Immature natural killer cell (primary cell): ENCODE results near the gene MEAK7. TPM values are rescaled to one million over a fixed set of nuclear protein-coding genes. Genes with fewer than 3 reads are reported as not detected.

ENCODE experiments used
- DNase-seq, 3 donors: peaks; one replicate each; pipeline ENCODE4 v3.0.0; 2022; ENCODE audit warnings: mixed read lengths in 1 of 3
- H3K27ac Mint-ChIP-seq, 6 donors: one replicate each; pipeline ENCODE4 v1.8.0; 2020; ENCODE audit warnings: mixed read lengths in 6 of 6, mild to moderate bottlenecking in 5 of 6, inconsistent platforms in 4 of 6, moderate library complexity in 3 of 6
- H3K27me3 Mint-ChIP-seq, 3 donors: one replicate each; pipeline ENCODE4 v1.8.0; 2020 to 2021; ENCODE audit warnings: low read depth in 3 of 3, mild to moderate bottlenecking in 3 of 3, mixed read lengths in 3 of 3, moderate library complexity in 3 of 3, inconsistent platforms in 1 of 3
- H3K36me3 Mint-ChIP-seq, 3 donors: one replicate each; pipeline ENCODE4 v1.8.0; 2020; ENCODE audit warnings: mixed read lengths in 3 of 3, inconsistent platforms in 2 of 3, mild to moderate bottlenecking in 2 of 3
- H3K4me1 Mint-ChIP-seq, 2 donors: one replicate each; pipeline ENCODE4 v1.8.0; 2020; ENCODE audit warnings: inconsistent platforms in 2 of 2, mild to moderate bottlenecking in 2 of 2, mixed read lengths in 2 of 2, moderate library complexity in 1 of 2
- H3K4me3 Mint-ChIP-seq, 5 donors: one replicate each; pipeline ENCODE4 v1.8.0; 2020; ENCODE audit warnings: mild to moderate bottlenecking in 5 of 5, mixed read lengths in 5 of 5, inconsistent platforms in 3 of 5, moderate library complexity in 3 of 5
- H3K9me3 Mint-ChIP-seq, 6 donors: one replicate each; pipeline ENCODE4 v1.8.0; 2020; ENCODE audit warnings: mild to moderate bottlenecking in 6 of 6, mixed read lengths in 6 of 6, inconsistent platforms in 4 of 6, moderate library complexity in 3 of 6
- polyA plus RNA-seq, 3 donors: library from polyadenylated mRNA; unstranded; fragments of 300-500 nt; fragmentation: Illumina TruSeq; gene quantifications; one replicate each; pipeline ENCODE4 v1.2.3, GENCODE V29; 2021

The MEAK7 gene
- polyA plus RNA-seq, 3 donors from 2014 or later: 3.0 to 5.2 (median 5.1) TPM

DNA sequence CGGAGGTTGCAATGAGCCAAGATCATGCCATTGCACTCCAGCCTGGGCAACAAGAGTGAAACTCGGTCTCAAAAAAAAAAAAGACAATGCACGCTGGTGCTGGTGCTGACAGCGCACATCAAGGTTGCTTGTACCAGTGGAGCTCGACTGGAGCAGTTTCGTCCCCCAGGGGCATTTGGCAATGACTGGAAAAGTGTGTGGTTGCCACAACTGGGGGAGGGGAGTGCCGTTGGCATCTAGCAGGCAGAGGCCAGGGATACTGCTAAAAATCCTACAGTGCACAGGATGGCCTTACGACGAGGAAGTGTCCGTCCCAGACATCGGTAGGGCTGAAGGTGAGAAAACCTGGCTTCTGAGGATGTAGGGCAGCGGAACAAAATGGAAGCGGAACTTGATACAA, 2.4 kb downstream of the MEAK7 start:
- Mint-ChIP-seq H3K27me3 (peaks cover 0 to 6% (median 0%) of the 10 kb centered on the region in 3 donors), H3K4me3 (no peak overlapping the region), H3K27ac (no peak overlapping the region), H3K36me3 (peaks cover 6 to 18% (median 8%) of the 10 kb centered on the region in 3 donors), H3K4me1 (peaks cover 7 to 27% of the 10 kb centered on the region in 2 donors), H3K9me3 (no peaks in the 10 kb centered on the region)
- no peak for DNase-seq

DNA sequence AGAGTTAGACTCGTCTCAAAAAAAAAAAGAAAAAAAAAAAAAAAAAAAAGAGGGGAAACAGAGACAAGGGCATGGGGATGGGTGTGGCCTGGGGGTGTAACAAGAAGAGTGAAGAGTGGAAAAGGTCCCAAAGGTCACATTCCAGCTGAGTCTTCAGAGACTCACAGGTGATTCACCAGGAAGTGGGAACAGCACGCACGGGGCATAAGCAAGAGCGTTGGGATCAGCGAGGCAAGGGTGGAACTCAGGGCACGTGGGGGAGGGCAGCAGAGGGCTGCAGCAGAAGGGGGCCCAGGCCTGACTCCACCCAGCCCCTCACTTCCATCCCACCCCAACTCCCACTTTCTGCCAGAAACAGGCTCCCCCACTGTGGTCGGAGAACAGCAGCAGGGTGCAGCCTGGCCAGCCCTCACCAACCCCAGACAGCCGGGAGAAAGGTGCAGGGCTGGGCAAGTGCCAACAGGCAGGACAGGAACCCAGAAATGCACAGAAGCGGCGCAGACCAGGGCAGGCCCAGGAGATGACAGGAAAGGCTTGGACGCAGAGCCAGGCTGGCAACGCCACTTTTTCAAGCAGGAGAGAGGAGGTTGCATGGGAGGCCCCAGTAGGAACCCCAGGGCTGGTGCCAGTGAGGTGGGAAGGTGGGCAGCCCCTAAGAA, 3.3 kb downstream of the MEAK7 start:
- Mint-ChIP-seq H3K27me3 (peaks cover 0 to 5% (median 0%) of the 10 kb centered on the region in 3 donors), H3K4me1 (peaks cover 7 to 23% of the 10 kb centered on the region in 2 donors), H3K27ac (no peak overlapping the region), H3K9me3 (no peaks in the 10 kb centered on the region), H3K4me3 (no peak overlapping the region), H3K36me3 (peaks cover 13 to 24% (median 14%) of the 10 kb centered on the region in 3 donors)
- DNase-seq: no peak

DNA sequence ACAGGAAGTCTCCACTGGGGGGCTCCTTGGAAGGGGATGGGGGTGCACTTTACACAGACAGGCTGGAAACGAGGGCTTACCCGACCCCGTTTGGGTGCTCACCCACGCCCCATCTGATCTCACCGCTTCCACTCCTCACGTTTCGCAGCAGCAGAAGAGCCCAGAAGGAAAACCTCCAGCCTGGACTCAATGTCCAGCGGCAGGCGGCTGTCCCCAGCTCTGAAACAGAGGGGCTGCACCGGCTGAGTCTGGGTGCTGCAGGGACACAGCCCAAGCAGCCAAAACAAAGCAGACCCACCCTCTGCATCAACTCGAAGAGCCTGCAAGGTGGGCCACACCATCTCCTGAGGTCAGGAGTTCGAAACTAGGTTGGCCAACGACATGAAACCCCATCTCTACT, 3.9 kb downstream of the MEAK7 start:
- Mint-ChIP-seq H3K9me3 (no peaks in the 10 kb centered on the region), H3K27ac (no peak overlapping the region), H3K27me3 (peaks cover 0 to 5% (median 0%) of the 10 kb centered on the region in 3 donors), H3K36me3 (peaks cover 18 to 30% (median 19%) of the 10 kb centered on the region in 3 donors), H3K4me1 (peaks cover 4 to 17% of the 10 kb centered on the region in 2 donors), H3K4me3 (no peak overlapping the region)
- no peak for DNase-seq

DNA sequence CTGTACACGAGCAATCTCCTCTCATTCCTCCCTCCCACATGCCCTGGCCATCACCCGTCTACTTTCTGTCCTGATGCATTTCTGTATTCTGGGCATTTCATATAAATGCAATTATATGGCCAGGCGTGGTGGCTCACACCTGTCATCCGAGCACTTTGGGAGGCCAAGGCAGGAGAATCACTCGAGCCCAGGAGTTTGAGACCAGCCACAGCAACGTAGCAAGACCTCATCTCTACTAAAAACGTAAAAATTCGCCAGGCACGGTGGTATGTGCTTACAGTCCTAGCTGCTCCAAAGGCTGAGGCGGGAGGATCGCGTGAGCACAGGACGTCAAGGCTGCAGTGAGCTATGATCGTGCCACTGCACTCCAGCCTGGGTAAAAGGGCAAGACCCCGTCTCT, 4.8 kb downstream of the MEAK7 start:
- peaks cover 23 to 35% (median 26%) of the 10 kb centered on the region in 3 donors for H3K36me3 Mint-ChIP-seq
- H3K27ac Mint-ChIP-seq: no peak overlapping the region
- DNase-seq: no peak
- peaks cover 0 to 8% of the 10 kb centered on the region in 2 donors for H3K4me1 Mint-ChIP-seq
- H3K27me3 Mint-ChIP-seq: peaks cover 0 to 4% (median 0%) of the 10 kb centered on the region in 3 donors
- no peak overlapping the region for H3K4me3 Mint-ChIP-seq
- H3K9me3 Mint-ChIP-seq: no peaks in the 10 kb centered on the region

DNA sequence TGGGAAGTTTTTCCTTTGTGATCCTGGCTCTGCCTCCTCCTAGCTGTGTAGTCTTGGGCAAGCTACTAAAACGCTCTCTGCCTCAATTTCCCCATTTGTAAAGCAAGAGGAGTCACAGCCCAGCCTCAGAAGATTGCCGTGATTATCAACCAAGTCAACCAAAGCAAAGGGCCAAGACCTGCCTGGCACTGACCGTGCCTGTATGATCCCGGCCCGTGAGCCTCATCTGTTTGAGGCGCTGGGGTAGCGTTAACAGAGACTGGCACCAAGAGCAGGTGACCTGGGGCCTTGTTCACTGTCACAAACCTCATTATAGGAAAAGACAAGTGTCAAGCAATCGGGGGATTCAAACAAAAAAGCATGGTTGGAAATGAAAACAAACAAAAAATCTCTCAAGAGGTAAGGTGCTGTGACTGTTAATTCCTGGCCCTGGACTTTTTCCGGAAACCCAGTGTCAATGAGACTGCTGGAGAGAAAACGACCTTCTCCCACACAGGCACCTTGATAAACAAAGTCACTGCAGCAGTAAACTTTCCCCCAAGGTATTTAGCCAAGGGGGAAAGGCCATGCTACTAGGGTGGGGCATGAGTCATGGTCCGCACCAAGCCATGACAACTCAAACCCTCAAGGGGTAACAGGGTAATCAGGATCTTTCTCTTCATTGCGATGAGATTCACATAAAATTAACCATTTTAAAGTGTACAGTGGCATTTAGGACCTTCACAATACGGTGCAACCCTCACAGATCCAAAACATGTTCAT, 5.4 kb downstream of the MEAK7 start:
- Mint-ChIP-seq H3K4me1 (peaks cover 0 to 4% of the 10 kb centered on the region in 2 donors), H3K27ac (no peak overlapping the region), H3K9me3 (no peaks in the 10 kb centered on the region), H3K36me3 (peaks cover 28 to 39% (median 32%) of the 10 kb centered on the region in 3 donors), H3K4me3 (no peak overlapping the region), H3K27me3 (peaks cover 0 to 2% (median 0%) of the 10 kb centered on the region in 3 donors)
- no peak for DNase-seq

DNA sequence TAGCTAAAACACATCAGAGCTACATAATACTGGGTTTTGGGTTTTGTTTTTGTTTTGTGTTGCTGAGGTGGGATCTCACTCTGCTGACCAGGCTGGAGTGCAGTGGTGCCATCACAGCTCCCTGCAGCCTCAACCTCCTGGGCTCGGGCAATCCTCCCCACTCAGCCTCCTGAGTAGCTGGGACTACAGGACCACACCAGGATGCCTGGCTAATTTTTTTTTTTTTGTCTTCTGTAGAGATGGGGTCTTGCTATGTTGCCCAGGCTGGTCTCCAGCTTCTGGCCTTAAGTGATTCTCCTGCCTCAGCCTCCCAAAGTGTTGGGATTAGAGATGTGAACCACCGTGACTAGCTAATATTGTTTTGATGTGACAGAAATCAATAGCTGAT, 6.2 kb downstream of the MEAK7 start:
- DNase-seq: no peak
- peaks cover 0 to 2% (median 0%) of the 10 kb centered on the region in 6 donors for H3K9me3 Mint-ChIP-seq

DNA sequence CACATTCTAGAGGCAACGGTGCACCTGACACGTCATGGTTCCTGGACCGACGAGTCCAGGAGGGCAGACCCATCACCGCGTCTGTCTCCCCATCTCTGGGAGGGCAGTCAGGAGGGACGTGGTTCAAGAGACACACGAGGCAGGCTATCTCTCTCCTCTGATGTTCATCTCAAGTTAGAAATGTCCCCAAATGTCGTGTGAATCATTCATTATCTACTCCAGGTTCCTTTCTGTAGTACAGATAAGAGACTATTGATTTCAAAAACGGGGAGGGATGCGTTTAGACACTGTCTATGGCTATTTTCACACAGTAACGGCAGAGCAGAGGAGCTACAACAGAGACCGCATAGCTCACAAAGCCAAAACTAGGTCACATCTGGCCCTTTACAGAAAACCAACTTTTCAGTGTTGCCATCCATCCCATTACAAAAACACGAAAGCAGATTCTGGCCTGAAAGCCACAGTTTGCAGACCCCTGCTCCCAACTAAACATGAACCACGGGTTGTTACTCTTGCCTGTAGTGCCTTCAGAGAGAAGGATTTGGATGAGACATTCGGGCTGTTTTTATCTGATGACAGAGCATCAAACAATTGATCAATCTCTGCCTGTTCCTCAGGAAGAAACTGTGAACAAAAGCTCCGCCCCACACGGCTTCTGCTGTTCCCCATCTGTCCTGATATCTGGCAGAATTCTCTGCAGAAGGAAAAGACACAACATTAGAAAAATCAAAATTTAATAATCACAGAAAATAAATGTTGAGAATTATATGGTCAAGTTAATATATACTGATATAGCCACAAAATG, 6.8 kb downstream of the MEAK7 start:
- Mint-ChIP-seq H3K9me3 (peaks cover 0 to 6% (median 0%) of the 10 kb centered on the region in 6 donors), H3K36me3 (peaks cover 34 to 48% (median 44%) of the 10 kb centered on the region in 3 donors), H3K4me1 (no peaks in the 10 kb centered on the region), H3K4me3 (no peak overlapping the region), H3K27ac (no peak overlapping the region), H3K27me3 (no peaks in the 10 kb centered on the region)
- DNase-seq: no peak

More for the DNA sequence above, 6.2 kb downstream of the MEAK7 start:
- no peaks in the 10 kb centered on the region for H3K27me3 Mint-ChIP-seq
- no peak overlapping the region for H3K27ac Mint-ChIP-seq
- no peaks in the 10 kb centered on the region for H3K4me1 Mint-ChIP-seq
- H3K4me3 Mint-ChIP-seq: no peak overlapping the region
- peaks cover 29 to 44% (median 39%) of the 10 kb centered on the region in 3 donors for H3K36me3 Mint-ChIP-seq

DNA sequence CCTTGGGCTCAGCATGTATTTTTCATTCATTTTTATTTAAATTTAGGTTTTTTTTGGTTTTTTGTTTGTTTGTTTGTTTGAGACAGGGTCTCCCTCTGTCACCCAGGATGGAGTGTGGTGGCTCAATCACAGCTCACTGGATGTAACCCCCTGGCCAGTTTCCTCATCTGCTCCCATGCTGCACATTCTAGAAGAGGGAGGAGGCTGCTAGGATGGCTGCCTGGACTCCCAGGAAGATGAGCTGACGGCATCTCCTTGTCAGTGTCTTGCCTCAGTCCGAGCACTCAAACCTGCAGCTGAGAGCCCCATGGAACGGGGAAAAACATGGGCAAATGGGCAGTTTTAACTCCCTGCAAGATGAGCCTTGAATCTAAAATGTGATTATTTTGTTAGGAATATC, 7.5 kb downstream of the MEAK7 start:
- Mint-ChIP-seq H3K27me3 (no peaks in the 10 kb centered on the region), H3K9me3 (peaks cover 0 to 6% (median 0%) of the 10 kb centered on the region in 6 donors), H3K27ac (no peak overlapping the region), H3K4me3 (no peak overlapping the region), H3K4me1 (no peaks in the 10 kb centered on the region), H3K36me3 (peaks cover 34 to 48% (median 44%) of the 10 kb centered on the region in 3 donors)
- no peak for DNase-seq

DNA sequence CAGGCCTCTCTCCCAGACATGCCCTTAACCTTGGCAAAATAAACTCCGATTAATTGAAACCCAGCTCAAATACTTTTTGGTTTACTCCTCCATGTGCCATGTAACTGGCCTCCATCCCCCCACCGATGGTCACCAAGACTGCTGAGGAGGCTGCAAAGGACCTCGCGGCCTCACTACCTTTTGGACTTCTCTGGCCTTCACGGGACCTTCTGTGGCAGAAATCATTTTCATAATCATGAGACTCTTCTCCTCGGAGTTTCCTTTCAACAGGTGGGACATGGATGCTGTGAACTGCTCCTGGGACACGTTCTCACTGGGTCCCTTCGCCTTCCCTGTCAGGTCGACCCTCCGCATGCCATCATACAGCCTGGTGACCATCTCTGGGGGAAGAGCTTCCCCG, 9.0 kb downstream of the MEAK7 start:
- Mint-ChIP-seq H3K36me3 (peaks cover 38 to 53% (median 49%) of the 10 kb centered on the region in 3 donors), H3K4me3 (no peak overlapping the region), H3K9me3 (peaks cover 0 to 6% (median 0%) of the 10 kb centered on the region in 6 donors), H3K27me3 (no peaks in the 10 kb centered on the region), H3K4me1 (no peaks in the 10 kb centered on the region), H3K27ac (no peak overlapping the region)
- DNase-seq: no peak

DNA sequence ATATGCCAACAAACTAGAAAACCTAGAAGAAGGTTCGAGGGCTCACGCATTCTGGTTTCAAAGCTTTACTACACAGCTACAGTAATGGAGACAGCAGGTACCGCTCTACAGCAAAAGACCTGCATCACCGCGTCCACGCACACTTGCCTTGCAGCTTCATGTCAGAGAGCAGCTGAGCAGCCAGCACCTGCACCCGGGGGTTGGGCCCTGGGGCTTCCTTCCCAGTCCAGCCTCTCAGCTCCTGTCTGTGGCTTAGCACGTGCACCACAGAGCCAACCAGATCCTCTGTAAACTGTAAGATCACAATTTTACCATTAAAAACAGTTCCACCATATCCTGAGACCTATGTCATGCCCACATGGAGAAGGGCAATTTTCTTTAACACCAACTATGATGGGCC, 15.3 kb downstream of the MEAK7 start:
- Mint-ChIP-seq H3K4me3 (no peak overlapping the region), H3K9me3 (peaks cover 0 to 6% (median 0%) of the 10 kb centered on the region in 6 donors), H3K27ac (no peak overlapping the region), H3K27me3 (peaks cover 0 to 2% (median 0%) of the 10 kb centered on the region in 3 donors), H3K36me3 (peaks cover 18 to 33% (median 31%) of the 10 kb centered on the region in 3 donors), H3K4me1 (no peaks in the 10 kb centered on the region)
- DNase-seq: no peak

DNA sequence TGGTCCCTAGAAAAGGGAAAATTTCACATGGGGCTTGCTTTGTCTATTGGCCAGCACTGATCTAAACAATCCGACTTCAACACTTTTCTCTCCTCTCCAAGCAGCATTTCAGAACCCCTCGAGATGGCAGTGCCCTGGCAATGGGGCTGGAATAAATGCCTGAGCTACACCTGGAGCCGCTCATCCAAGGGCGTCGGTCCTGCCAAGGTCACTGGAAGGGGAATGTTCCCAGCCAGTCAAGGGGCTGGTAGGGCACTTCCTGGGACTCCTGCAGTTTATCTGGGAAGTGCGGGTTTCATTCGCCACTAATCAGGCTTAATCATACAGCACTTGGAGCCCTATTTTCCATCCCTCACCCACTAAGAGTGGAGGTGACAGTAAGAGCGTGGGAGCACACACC, 17.1 kb downstream of the MEAK7 start:
- H3K27ac Mint-ChIP-seq: no peak overlapping the region

DNA sequence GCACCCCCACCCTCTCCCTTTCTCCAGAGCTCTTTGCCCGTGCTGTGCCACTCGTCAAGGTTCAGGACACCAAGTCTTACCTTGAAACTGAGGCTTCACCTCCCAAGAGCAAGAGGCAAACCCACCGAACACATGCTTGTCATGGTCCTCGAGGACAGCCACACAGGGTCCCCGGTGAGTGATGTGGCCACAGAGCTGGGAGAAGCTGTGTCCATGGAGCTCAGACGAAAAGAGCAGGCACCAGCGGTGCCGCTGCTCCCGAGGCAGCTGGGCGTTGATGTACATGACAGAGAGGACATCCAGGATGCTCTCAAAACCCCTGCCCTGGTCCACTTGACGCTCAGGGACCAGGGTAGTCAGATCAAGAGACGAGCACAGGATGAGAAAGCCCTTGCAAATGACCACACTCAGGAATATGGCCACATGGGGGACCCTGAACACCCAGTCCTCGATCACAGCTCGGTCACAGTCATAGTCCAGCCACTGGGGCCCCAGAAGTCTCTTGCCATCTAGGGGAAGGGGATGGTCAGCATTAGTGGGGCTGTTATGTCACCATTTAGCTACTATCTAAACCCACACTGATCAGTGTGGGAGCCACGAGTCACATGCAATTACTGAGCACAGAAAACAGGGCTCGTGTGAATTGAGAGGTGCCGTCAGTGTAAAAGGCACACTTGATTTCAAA, 17.8 kb downstream of the MEAK7 start:
- Mint-ChIP-seq H3K27me3 (peaks cover 0 to 3% (median 0%) of the 10 kb centered on the region in 3 donors), H3K36me3 (peaks cover 17 to 27% (median 22%) of the 10 kb centered on the region in 3 donors), H3K9me3 (no peaks in the 10 kb centered on the region), H3K4me3 (no peak overlapping the region), H3K4me1 (no peaks in the 10 kb centered on the region), H3K27ac (no peak overlapping the region)
- DNase-seq: no peak

More for the DNA sequence above, 17.1 kb downstream of the MEAK7 start:
- no peaks in the 10 kb centered on the region for H3K9me3 Mint-ChIP-seq
- H3K4me1 Mint-ChIP-seq: no peaks in the 10 kb centered on the region
- H3K27me3 Mint-ChIP-seq: peaks cover 0 to 3% (median 0%) of the 10 kb centered on the region in 3 donors
- DNase-seq: no peak
- peaks cover 17 to 27% (median 22%) of the 10 kb centered on the region in 3 donors for H3K36me3 Mint-ChIP-seq
- no peak overlapping the region for H3K4me3 Mint-ChIP-seq

DNA sequence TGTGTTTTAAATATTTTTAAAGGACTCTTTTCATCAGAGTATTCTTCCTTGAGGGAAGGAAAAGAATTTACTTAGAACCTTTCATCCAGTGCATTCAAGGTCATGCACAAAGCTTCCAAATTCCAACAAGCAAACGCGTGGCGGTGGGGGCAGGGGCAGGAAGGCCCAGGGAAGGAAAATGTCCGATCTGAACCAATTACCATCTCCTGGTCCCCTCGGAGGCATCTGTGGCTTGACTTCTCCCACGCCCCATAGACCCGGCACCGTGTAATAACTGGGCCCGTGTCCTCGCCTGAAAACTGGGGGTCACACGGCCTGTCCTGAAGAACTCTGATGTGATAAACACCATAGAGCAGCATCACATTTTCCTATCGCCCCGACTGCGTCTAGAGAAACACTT, 18.3 kb downstream of the MEAK7 start:
- peaks cover 17 to 27% (median 22%) of the 10 kb centered on the region in 3 donors for H3K36me3 Mint-ChIP-seq
- no peaks in the 10 kb centered on the region for H3K4me1 Mint-ChIP-seq
- no peak overlapping the region for H3K27ac Mint-ChIP-seq
- DNase-seq: no peak
- H3K27me3 Mint-ChIP-seq: peaks cover 0 to 3% (median 0%) of the 10 kb centered on the region in 3 donors
- H3K9me3 Mint-ChIP-seq: no peaks in the 10 kb centered on the region
- H3K4me3 Mint-ChIP-seq: no peak overlapping the region
